IPS-NIHi7 (cell line): Measurements from ENCODE around the gene ERBB4.
A peak's percentile ranks its signal among the peaks of the same experiment; 100 is the strongest.
"Not testable (repeated sequence)": the region's sequence is repeated elsewhere in the genome, so short reads cannot be mapped to it uniquely, and the experiment has no call there.

Experiments
- DNase-seq: peaks from one replicate; pipeline ENCODE4 v3.0.0; 2012; ENCODE audit warnings: mixed read lengths; ENCODE audit errors: extremely low spot score

ERBB4 gene

GRCh38 chr2:212528106-212528856 is 10.3 kb downstream of the ERBB4 start:
- no peak for DNase-seq

- no peak for DNase-seq
These were observed 12.5 kb downstream of the ERBB4 start for GRCh38 chr2:212526059-212526458.

GRCh38 chr2:212523756-212524155 is 14.8 kb downstream of the ERBB4 start:
- DNase-seq, result no peak

- no peak for DNase-seq
These were observed 18.3 kb downstream of the ERBB4 start for GRCh38 chr2:212520340-212520739.

- no peak for DNase-seq
These were observed 20.9 kb downstream of the ERBB4 start for GRCh38 chr2:212517693-212518092.

- no peak for DNase-seq
These were observed 33.0 kb downstream of the ERBB4 start for GRCh38 chr2:212505586-212505985.

- no peak for DNase-seq
These were observed 43.6 kb downstream of the ERBB4 start for GRCh38 chr2:212495046-212495445.

- no peak for DNase-seq
These were observed 44.1 kb downstream of the ERBB4 start for GRCh38 chr2:212494418-212495020.

GRCh38 chr2:212489719-212490346 is 48.8 kb downstream of the ERBB4 start:
- no peak for DNase-seq

GRCh38 chr2:212488611-212489010 is 50.0 kb downstream of the ERBB4 start:
- DNase-seq, result no peak

- peak; percentile 10 for DNase-seq
These were observed 54.0 kb downstream of the ERBB4 start for GRCh38 chr2:212484563-212485080.

GRCh38 chr2:212480447-212480846 is 58.2 kb downstream of the ERBB4 start:
- DNase-seq, result no peak

GRCh38 chr2:212477571-212477970 is 61.0 kb downstream of the ERBB4 start:
- DNase-seq, result no peak

GRCh38 chr2:212473211-212473610 is 65.4 kb downstream of the ERBB4 start:
- no peak for DNase-seq

- DNase-seq, result not testable (repeated sequence)
These were observed 71.1 kb downstream of the ERBB4 start for GRCh38 chr2:212467551-212467950.

GRCh38 chr2:212465456-212465855 is 73.1 kb downstream of the ERBB4 start:
- DNase-seq, result no peak

- not testable (repeated sequence) for DNase-seq
These were observed 76.9 kb downstream of the ERBB4 start for GRCh38 chr2:212461708-212462107.

- DNase-seq, result no peak
These were observed 84.5 kb downstream of the ERBB4 start for GRCh38 chr2:212454149-212454548.

- DNase-seq, result peak; percentile 12
These were observed 86.8 kb downstream of the ERBB4 start for GRCh38 chr2:212451786-212452231.

GRCh38 chr2:212448698-212449097 is 89.9 kb downstream of the ERBB4 start:
- DNase-seq, result no peak

- no peak for DNase-seq
These were observed 96.8 kb downstream of the ERBB4 start for GRCh38 chr2:212441821-212442220.

GRCh38 chr2:212441141-212441540 is 97.5 kb downstream of the ERBB4 start:
- no peak for DNase-seq
